A549 (cell line): ENCODE data around the gene CKLF.
"Not testable (repeated sequence)": the region's sequence is repeated elsewhere in the genome, so short reads cannot be mapped to it uniquely, and the experiment has no call there.

Source experiments
- CEBPB ChIP-seq, 2 experiments: fragments of >200 bp in 1 of 2; sonication (Bioruptor Twin) in 1 of 2; formaldehyde crosslinking in 1 of 2; IDR thresholded peaks; 2 replicates each; pipeline ENCODE4 v1.6.1; 2012 to 2016
- CHD2 ChIP-seq: fragments of 150-350 bp; IDR thresholded peaks from 2 replicates; pipeline ENCODE4 v1.6.1; 2014; ENCODE audit warnings: low read length; ENCODE audit not compliant: partially characterized antibody
- CTCF ChIP-seq: fragments of >200 bp; sonication (Bioruptor Twin); formaldehyde crosslinking; IDR thresholded peaks from 3 replicates; pipeline ENCODE4 v1.5.1; 2016
- EP300 ChIP-seq, 2 experiments: fragments of >200 bp; sonication (Bioruptor Twin); formaldehyde crosslinking; IDR thresholded peaks; 2 replicates in 1 of 2; 3 replicates in 1 of 2; pipeline ENCODE4 v1.6.1; 2016 to 2017
- HEYL ChIP-seq: fragments of 250-450 bp; sonication (Bioruptor Pico); IDR thresholded peaks from 2 replicates; pipeline ENCODE4 v1.8.0; 2021; ENCODE audit warnings: mild to moderate bottlenecking, moderate library complexity
- HOXA7 ChIP-seq: fragments of 250-450 bp; sonication (Bioruptor Pico); IDR thresholded peaks from 2 replicates; pipeline ENCODE4 v1.5.0; 2020; ENCODE audit warnings: mild to moderate bottlenecking, moderate library complexity
- JUN ChIP-seq, 2 experiments: fragments of >200 bp; sonication (Bioruptor Twin); formaldehyde crosslinking; IDR thresholded peaks; 2 replicates in 1 of 2; 3 replicates in 1 of 2; pipeline ENCODE4 v1.6.1; 2016 to 2017
- JUNB ChIP-seq: fragments of >200 bp; sonication (Bioruptor Twin); formaldehyde crosslinking; IDR thresholded peaks from 2 replicates; pipeline ENCODE4 v1.6.1; 2016
- MAZ ChIP-seq: fragments of 150-350 bp; IDR thresholded peaks from 2 replicates; pipeline ENCODE4 v1.6.1; 2014; ENCODE audit warnings: antibody characterized with exemption, low read depth, low read length, borderline replicate concordance
- PHF8 ChIP-seq: fragments of 200-600 bp; sonication (generic); IDR thresholded peaks from 2 replicates; pipeline ENCODE4 v1.6.1; 2016; ENCODE audit warnings: low read depth, mild to moderate bottlenecking, antibody characterized with exemption, moderate library complexity, borderline replicate concordance
- POLR2A ChIP-seq: IDR thresholded peaks from 2 replicates; pipeline ENCODE4 v1.6.1; 2012; ENCODE audit warnings: mild to moderate bottlenecking, low read length
- REST ChIP-seq: fragments of 200-600 bp; sonication (generic); IDR thresholded peaks from 2 replicates; pipeline ENCODE4 v1.6.1; 2016; ENCODE audit warnings: antibody characterized with exemption, mild to moderate bottlenecking, moderate library complexity
- TF ChIP-seq, protein P1 (sequence below): fragments of 450-650 bp; IDR thresholded peaks from 2 replicates; pipeline ENCODE4 v1.6.1; 2014; ENCODE audit warnings: antibody characterized with exemption

- TF ChIP-seq, protein P1, sequence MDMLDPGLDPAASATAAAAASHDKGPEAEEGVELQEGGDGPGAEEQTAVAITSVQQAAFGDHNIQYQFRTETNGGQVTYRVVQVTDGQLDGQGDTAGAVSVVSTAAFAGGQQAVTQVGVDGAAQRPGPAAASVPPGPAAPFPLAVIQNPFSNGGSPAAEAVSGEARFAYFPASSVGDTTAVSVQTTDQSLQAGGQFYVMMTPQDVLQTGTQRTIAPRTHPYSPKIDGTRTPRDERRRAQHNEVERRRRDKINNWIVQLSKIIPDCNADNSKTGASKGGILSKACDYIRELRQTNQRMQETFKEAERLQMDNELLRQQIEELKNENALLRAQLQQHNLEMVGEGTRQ: not testable (repeated sequence)
- TF ChIP-seq POLR2A; CTCF; EP300 (IDR thresholded peaks at IDR 0.05); JUNB; REST; CHD2; CEBPB (IDR thresholded peaks at IDR 0.05); MAZ; HOXA7 (CRISPR knock-in tag); JUN (IDR thresholded peaks at IDR 0.05); PHF8: not testable (repeated sequence)
- TF ChIP-seq HEYL: 0 out of 2 replicates have a peak, but pooled peaks have one; percentile 57
These were observed 38.0 kb upstream of the CKLF start for GRCh38 chr16:66514391-66514790.
